ENCODE measurements around the gene SQOR.
A peak's percentile ranks its signal among the peaks of the same experiment; 100 is the strongest.

Gene SQOR

GRCh38 chr15:45664451-45664850 is 29.6 kb downstream of the SQOR start:
- no peak for DNase-seq

- no peak for DNase-seq
Observed at GRCh38 chr15:45665261-45665660, 30.4 kb downstream of the SQOR start.

GRCh38 chr15:45666119-45666875 is 31.5 kb downstream of the SQOR start:
- no peak for DNase-seq

GRCh38 chr15:45667002-45667401 is 32.2 kb downstream of the SQOR start:
- no peak for DNase-seq

GRCh38 chr15:45668386-45668785 is 33.6 kb downstream of the SQOR start:
- no peak for DNase-seq

- no peak for DNase-seq
Observed at GRCh38 chr15:45669422-45669821, 34.6 kb downstream of the SQOR start.

- DNase-seq: no peak
Observed at GRCh38 chr15:45670091-45670490, 35.3 kb downstream of the SQOR start.

- no peak for DNase-seq
Observed at GRCh38 chr15:45670511-45670910, 35.7 kb downstream of the SQOR start.

- no peak for DNase-seq
Observed at GRCh38 chr15:45674677-45675076, 39.8 kb downstream of the SQOR start.

GRCh38 chr15:45677797-45678196 is 43.0 kb downstream of the SQOR start:
- no peak for DNase-seq

GRCh38 chr15:45678459-45679178 is 43.8 kb downstream of the SQOR start:
- no peak for DNase-seq

- no peak for DNase-seq
Observed at GRCh38 chr15:45684533-45684932, 49.7 kb downstream of the SQOR start.

GRCh38 chr15:45689616-45690015 is 54.8 kb downstream of the SQOR start:
- DNase-seq: no peak

GRCh38 chr15:45690581-45691260 is 55.9 kb downstream of the SQOR start:
- no peak for DNase-seq

- no peak for DNase-seq
Observed at GRCh38 chr15:45701108-45701507, 66.3 kb downstream of the SQOR start.

- DNase-seq: no peak
Observed at GRCh38 chr15:45702041-45702440, 67.2 kb downstream of the SQOR start.

- no peak for DNase-seq
Observed at GRCh38 chr15:45703670-45704328, 69.0 kb downstream of the SQOR start.

- peak; percentile 13 for DNase-seq
Observed at GRCh38 chr15:45704329-45705249, 69.8 kb downstream of the SQOR start.

GRCh38 chr15:45705510-45706473 is 71.0 kb downstream of the SQOR start:
- DNase-seq: peak; percentile 75

- no peak for DNase-seq
Observed at GRCh38 chr15:45710657-45711056, 75.8 kb downstream of the SQOR start.
